KMS-11 (cell line): ENCODE data around the gene CXorf58.

Experiments used
- H2AFZ ChIP-seq: fragments of 200-600 bp; sonication (generic); 2 replicates; pipeline ENCODE4 v1.6.1; 2016; ENCODE audit warnings: antibody characterized with exemption, mixed run types, low read depth
- H3K27ac ChIP-seq: fragments of 200-600 bp; sonication (generic); 2 replicates; pipeline ENCODE4 v1.6.1; 2016; ENCODE audit warnings: mild to moderate bottlenecking, mixed run types
- H3K27me3 ChIP-seq: fragments of 200-600 bp; sonication (generic); 2 replicates; pipeline ENCODE4 v1.6.1; 2017; ENCODE audit warnings: mild to moderate bottlenecking, low read depth, mixed run types, moderate library complexity; ENCODE audit not compliant: insufficient read depth
- H3K36me3 ChIP-seq: fragments of 200-600 bp; sonication (generic); 2 replicates; pipeline ENCODE4 v1.6.1; 2017; ENCODE audit warnings: mild to moderate bottlenecking, mixed run types; ENCODE audit not compliant: insufficient read depth
- H3K4me1 ChIP-seq: fragments of 200-600 bp; sonication (generic); 2 replicates; pipeline ENCODE4 v1.6.1; 2016; ENCODE audit warnings: mild to moderate bottlenecking, low read depth, mixed run types; ENCODE audit not compliant: poor library complexity, severe bottlenecking
- H3K4me2 ChIP-seq: fragments of 200-600 bp; sonication (generic); 2 replicates; pipeline ENCODE4 v1.7.0; 2016; ENCODE audit warnings: mild to moderate bottlenecking, mixed run types
- H3K4me3 ChIP-seq: fragments of 200-600 bp; sonication (generic); IDR thresholded peaks from 2 replicates; pipeline ENCODE4 v1.6.1; 2017; ENCODE audit warnings: low read depth, low read length, mixed read lengths; ENCODE audit not compliant: insufficient read depth
- H3K79me2 ChIP-seq: fragments of 200-600 bp; sonication (generic); 2 replicates; pipeline ENCODE4 v1.6.1; 2016; ENCODE audit warnings: low read depth, mixed run types; ENCODE audit not compliant: insufficient read depth
- H3K9ac ChIP-seq: fragments of 200-600 bp; sonication (generic); 2 replicates; pipeline ENCODE4 v1.6.1; 2016; ENCODE audit warnings: mild to moderate bottlenecking, mixed run types
- H4K20me1 ChIP-seq: fragments of 200-600 bp; sonication (generic); 2 replicates; pipeline ENCODE4 v1.6.1; 2016; ENCODE audit warnings: mild to moderate bottlenecking, mixed run types; ENCODE audit not compliant: insufficient read depth
- CTCF ChIP-seq: fragments of 200-600 bp; sonication (generic); conservative IDR thresholded peaks from 2 replicates; pipeline ENCODE4 v1.6.1; 2017; ENCODE audit warnings: low read depth, mild to moderate bottlenecking, antibody characterized with exemption, low read length, moderate library complexity, mixed read lengths

CXorf58 gene

GRCh38 chrX:23930894-23931604 lies 23.2 kb downstream of the CXorf58 start:
- Histone ChIP-seq H4K20me1 (no peaks in the 10 kb centered on the region), H3K4me3 (no peak overlapping the region), H3K4me1 (no peaks in the 10 kb centered on the region), H2AFZ (no peak overlapping the region), H3K27me3 (no peaks in the 10 kb centered on the region), H3K27ac (no peak overlapping the region), H3K36me3 (no peaks in the 10 kb centered on the region), H3K9ac (no peak overlapping the region), H3K4me2 (no peak overlapping the region), H3K79me2 (no peaks in the 10 kb centered on the region)
- TF ChIP-seq CTCF = no peak

DNA sequence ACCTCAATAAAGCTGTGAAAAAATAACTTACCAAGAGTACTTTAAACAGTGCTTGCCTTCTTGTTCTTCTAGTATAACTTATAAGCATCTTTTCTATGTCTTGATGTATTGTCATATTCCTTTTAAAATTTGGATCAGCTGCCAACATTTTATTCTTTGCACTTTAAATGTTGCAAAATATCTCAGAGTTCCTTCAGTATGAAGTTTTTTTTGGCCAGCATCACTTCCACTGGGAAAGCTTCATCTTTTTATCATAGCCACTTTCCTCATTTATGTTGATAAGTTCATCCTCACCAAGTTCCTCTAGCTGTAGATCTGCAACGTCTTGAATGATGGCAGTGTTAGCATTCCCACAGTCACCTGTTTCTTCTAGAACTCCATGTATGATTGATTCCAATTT lies 24.2 kb downstream of the CXorf58 start:
- no peak overlapping the region for H3K9ac ChIP-seq
- TF ChIP-seq CTCF = no peak
- H3K27ac ChIP-seq = no peak overlapping the region
- no peaks in the 10 kb centered on the region for H3K27me3 ChIP-seq
- H3K4me1 ChIP-seq = no peaks in the 10 kb centered on the region
- H3K36me3 ChIP-seq = no peaks in the 10 kb centered on the region
- H3K4me2 ChIP-seq = no peak overlapping the region
- no peak overlapping the region for H2AFZ ChIP-seq
- H3K4me3 ChIP-seq = no peak overlapping the region
- no peaks in the 10 kb centered on the region for H3K79me2 ChIP-seq
- no peaks in the 10 kb centered on the region for H4K20me1 ChIP-seq

DNA sequence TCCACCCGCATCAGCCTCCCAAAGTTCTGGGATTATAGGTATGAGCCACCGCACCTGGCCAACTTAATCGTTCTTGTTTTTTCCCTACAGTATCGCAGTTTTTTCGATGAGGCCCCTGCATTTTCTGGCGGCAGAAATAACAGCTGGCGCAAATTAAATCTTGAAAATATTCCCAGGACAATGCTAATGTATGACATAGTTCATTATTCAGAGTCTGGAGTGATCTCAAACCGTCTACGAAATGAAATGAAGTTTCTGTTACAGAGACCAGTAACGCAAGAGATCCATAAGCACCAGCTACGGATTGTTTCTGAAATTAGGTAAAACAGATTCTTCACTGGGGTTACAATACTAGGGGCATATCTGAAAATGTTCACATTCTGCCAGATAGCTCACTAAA lies 27.3 kb downstream of the CXorf58 start:
- Histone ChIP-seq H3K4me3 (no peak overlapping the region), H3K36me3 (no peaks in the 10 kb centered on the region), H3K79me2 (no peaks in the 10 kb centered on the region), H3K27me3 (no peaks in the 10 kb centered on the region), H3K9ac (no peak overlapping the region), H3K27ac (no peak overlapping the region), H3K4me1 (no peaks in the 10 kb centered on the region), H2AFZ (no peak overlapping the region), H3K4me2 (no peak overlapping the region), H4K20me1 (no peaks in the 10 kb centered on the region)
- TF ChIP-seq CTCF = no peak

- H3K79me2 ChIP-seq = no peaks in the 10 kb centered on the region
- TF ChIP-seq CTCF = no peak
- H3K4me1 ChIP-seq = no peaks in the 10 kb centered on the region
- no peaks in the 10 kb centered on the region for H3K27me3 ChIP-seq
- no peak overlapping the region for H2AFZ ChIP-seq
- no peaks in the 10 kb centered on the region for H4K20me1 ChIP-seq
- no peak overlapping the region for H3K9ac ChIP-seq
- H3K4me2 ChIP-seq = no peak overlapping the region
- no peak overlapping the region for H3K27ac ChIP-seq
- no peak overlapping the region for H3K4me3 ChIP-seq
- H3K36me3 ChIP-seq = no peaks in the 10 kb centered on the region
Observed at GRCh38 chrX:23936180-23936579, 28.4 kb downstream of the CXorf58 start.
